GM12878 (cell line): ENCODE measurements around the gene RSPH1. TPM values are rescaled to one million over a fixed set of nuclear protein-coding genes. Genes with fewer than 3 reads are reported as not detected.
A peak's percentile ranks its signal among the peaks of the same experiment; 100 is the strongest.

ENCODE experiments used
- BCL3 ChIP-seq: IDR thresholded peaks from 2 replicates; pipeline ENCODE4 v1.6.1; 2011; ENCODE audit warnings: borderline replicate concordance, low read depth, mild to moderate bottlenecking, moderate library complexity, low read length; ENCODE audit not compliant: insufficient read depth, poor library complexity, severe bottlenecking
- BHLHE40 ChIP-seq, 2 experiments: fragments of 450-650 bp in 1 of 2; IDR thresholded peaks; 2 replicates each; pipeline ENCODE4 v1.6.1; 2011 to 2017; ENCODE audit warnings: low read depth in 2 of 2, borderline replicate concordance in 1 of 2, improper control_type of control experiment in 1 of 2, low read length in 1 of 2, mild to moderate bottlenecking in 1 of 2
- EED ChIP-seq: sonication (generic); IDR thresholded peaks from 2 replicates; pipeline ENCODE4 v1.6.1; 2016; ENCODE audit warnings: antibody characterized with exemption, low read depth
- JUND ChIP-seq: IDR thresholded peaks from 2 replicates; pipeline ENCODE4 v1.6.1; 2012; ENCODE audit warnings: low read depth, mild to moderate bottlenecking, low read length, improper control_type of control experiment, moderate library complexity
- MYB ChIP-seq: fragments of 150-350 bp; IDR thresholded peaks from 2 replicates; pipeline ENCODE4 v1.6.1; 2014; ENCODE audit warnings: mild to moderate bottlenecking, low read depth, low read length, borderline replicate concordance
- TCF3 ChIP-seq: IDR thresholded peaks from 2 replicates; pipeline ENCODE4 v1.6.1; 2012; ENCODE audit warnings: low read depth, mild to moderate bottlenecking, low read length, borderline replicate concordance; ENCODE audit not compliant: insufficient read depth
- USF2 ChIP-seq: IDR thresholded peaks from 2 replicates; pipeline ENCODE4 v1.6.1; 2011; ENCODE audit warnings: low read depth, low read length, improper control_type of control experiment, borderline replicate concordance
- ZNF384 ChIP-seq: IDR thresholded peaks from 2 replicates; pipeline ENCODE4 v1.6.1; 2012; ENCODE audit warnings: low read depth, mild to moderate bottlenecking, low read length, improper control_type of control experiment, borderline replicate concordance
- ZNF622 ChIP-seq: fragments of 450-650 bp; IDR thresholded peaks from 2 replicates; pipeline ENCODE4 v1.6.1; 2017; ENCODE audit warnings: mild to moderate bottlenecking, inconsistent platforms
- ZSCAN29 ChIP-seq: fragments of 450-650 bp; IDR thresholded peaks from 2 replicates; pipeline ENCODE4 v1.6.1; 2017; ENCODE audit warnings: mild to moderate bottlenecking, moderate library complexity
- ZZZ3 ChIP-seq: IDR thresholded peaks from 2 replicates; pipeline ENCODE4 v1.6.1; 2011; ENCODE audit warnings: low read depth; ENCODE audit not compliant: control insufficient read depth, insufficient read length
- polyA plus RNA-seq, 11 experiments: library from polyadenylated mRNA; depleted of rRNA in 4 of 11; unstranded in 6 of 11; stranded (reverse) in 5 of 11; fragments of >200 nt; fragmentation: Nextera tagmentation in 4 of 11; fragmentation: Illumina TruSeq in 1 of 11; extraction: Ambion mirVana in 4 of 11; extraction: Trizol in 1 of 11; gene quantifications; 1 replicate in 1 of 11; 2 replicates in 10 of 11; pipeline versions ENCODE4 v1.2.1 to v1.2.3, GENCODE V29; 2011 to 2016; ENCODE audit warnings: inconsistent platforms in 2 of 11, missing spikeins in 2 of 11, low read depth in 1 of 11
- total RNA-seq, 4 experiments: library from RNA; depleted of rRNA in 3 of 4; stranded (reverse); fragments of >200 nt in 3 of 4; fragmentation: Illumina TruSeq in 1 of 4; extraction: Trizol in 1 of 4; gene quantifications; 2 replicates each; pipeline versions ENCODE4 v1.2.1 to v1.2.3, GENCODE V29; 2013 to 2021

The RSPH1 gene
- total and polyA plus RNA-seq, 10 of the 15 experiments (the other 5 are each of a cell fraction or from before 2014, with no cell fraction given): 0.11 to 1.4 (median 0.38) TPM

GRCh38 chr21:42476388-42477331 lies 19.4 kb downstream of the RSPH1 start (continued):
- TF ChIP-seq BCL3 (peak; percentile 23), ZSCAN29 (no peak), EED (peak; percentile 43; the same call in 1 of the 2 replicates), JUND (no peak), ZZZ3 (no peak), ZNF384 (no peak), BHLHE40 (IDR thresholded peaks at IDR 0.05; ENCODE audit: borderline replicate concordance in 1 of 2, low read depth in 2 of 2, low read length in 1 of 2) (peak in 1 of 2 experiments; percentile 30; a peak in 1 of 4 replicates), ZNF622 (no peak), TCF3 (0 out of 2 replicates have a peak, but pooled peaks have one; percentile 12), MYB (no peak), USF2 (no peak)
